NCI-H1417 treated with DMSO at 0.1 percent for 48 hours (cell line): ENCODE measurements around the gene OR2A2.
"Not testable (repeated sequence)": the region's sequence is repeated elsewhere in the genome, so short reads cannot be mapped to it uniquely, and the experiment has no call there.

Source experiments
- DNase-seq: peaks from one replicate; lab custom pipeline; 2025; lab: John Stamatoyannopoulos, UW

The OR2A2 gene, protein sequence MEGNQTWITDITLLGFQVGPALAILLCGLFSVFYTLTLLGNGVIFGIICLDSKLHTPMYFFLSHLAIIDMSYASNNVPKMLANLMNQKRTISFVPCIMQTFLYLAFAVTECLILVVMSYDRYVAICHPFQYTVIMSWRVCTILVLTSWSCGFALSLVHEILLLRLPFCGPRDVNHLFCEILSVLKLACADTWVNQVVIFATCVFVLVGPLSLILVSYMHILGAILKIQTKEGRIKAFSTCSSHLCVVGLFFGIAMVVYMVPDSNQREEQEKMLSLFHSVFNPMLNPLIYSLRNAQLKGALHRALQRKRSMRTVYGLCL

DNA sequence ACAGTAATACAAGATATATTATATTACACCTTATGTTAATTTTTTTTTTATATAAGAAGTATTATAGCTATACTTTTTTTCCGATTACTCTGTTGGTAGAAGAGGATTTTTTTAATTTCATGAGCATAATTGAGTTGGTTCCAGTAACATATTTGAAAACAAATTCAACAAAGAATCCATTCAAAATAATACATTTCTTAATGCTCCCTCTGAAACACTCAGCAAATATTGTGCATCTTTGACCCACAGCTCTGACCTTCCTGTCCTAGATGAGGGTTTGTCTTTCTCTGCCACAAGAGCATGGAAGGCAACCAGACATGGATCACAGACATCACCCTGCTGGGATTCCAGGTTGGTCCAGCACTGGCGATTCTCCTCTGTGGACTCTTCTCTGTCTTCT lies at the start of gene OR2A2:
Gene OR2A2, plus strand, starts transcription at position 301 of the 400 bp plus-strand sequence. Its CDS starts 0 bp downstream, at position 301.
- DNase-seq = no peak

DNA sequence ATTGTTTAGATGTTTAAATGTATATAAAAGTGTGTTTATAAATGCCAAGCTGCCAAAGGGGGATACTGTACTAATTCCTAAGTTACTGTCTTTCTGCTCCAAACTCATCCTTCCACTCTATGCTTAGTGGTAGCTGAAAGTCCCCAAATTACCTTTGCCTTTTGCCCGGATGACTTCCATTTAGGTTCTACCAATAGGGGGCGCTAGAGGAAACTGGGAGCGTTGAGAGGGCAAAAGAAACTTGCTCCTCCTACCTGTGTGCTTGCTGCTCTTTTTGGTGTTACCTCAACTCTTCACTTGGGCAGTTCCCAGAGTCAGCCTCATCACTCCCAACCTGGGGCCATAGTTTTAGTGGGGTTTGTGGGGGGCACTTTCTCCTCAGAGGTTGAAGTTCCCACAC lies 45.7 kb upstream of the OR2A2 start:
- DNase-seq = no peak

DNA sequence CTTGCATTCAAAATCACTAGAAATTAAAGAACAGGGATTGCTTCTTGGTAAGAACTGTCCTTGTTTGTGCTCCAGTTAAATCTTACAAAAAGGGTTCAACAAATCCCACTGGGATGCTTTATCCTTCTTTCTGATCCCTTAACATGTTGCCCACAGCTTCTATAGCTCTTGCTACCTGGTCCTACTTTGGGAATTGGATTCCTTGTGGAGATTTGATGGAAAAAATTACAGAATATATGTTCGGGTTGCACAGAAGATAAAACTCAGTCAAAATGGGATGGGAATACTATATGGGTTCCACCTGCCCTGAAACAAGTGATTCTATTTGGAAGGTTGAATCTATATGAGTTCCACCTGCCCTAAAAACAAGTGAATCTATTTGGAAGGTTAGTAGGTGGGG lies 39.9 kb upstream of the OR2A2 start, which contains the start of gene OR2A25:
Gene OR2A25, plus strand, starts transcription at position 301 of the 400 bp plus-strand sequence. CDS start 4,409 bp downstream, outside the sequence.
- no peak for DNase-seq

DNA sequence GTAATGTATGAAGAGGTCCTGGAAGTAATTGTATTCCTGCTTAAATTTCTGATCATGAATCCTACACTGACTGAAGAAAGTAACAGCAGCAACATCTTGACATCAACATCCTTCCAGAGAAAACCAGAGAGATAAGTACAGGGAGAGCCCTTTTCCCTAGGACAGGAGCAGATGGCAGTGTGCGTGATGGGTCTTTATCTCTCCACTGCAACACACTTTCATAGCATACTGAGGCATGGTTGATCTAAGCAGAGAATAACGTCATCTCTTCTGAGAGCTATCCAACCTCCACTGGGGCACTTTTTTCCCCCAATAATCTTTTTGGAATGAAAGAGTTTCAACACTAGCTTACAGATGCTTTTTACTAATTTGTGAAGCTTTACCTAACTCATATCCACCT lies 39.4 kb upstream of the OR2A2 start:
- no peak for DNase-seq

DNA sequence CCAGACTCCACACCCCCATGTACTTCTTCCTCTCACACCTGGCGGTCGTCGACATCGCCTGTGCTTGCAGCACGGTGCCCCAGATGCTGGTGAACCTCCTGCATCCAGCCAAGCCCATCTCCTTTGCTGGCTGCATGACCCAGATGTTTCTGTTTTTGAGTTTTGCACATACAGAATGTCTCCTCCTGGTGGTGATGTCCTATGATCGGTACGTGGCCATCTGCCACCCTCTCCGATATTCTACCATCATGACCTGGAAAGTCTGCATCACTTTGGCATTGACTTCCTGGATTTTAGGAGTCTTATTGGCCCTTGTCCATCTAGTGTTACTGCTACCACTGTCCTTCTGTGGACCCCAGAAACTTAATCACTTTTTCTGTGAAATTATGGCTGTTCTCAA lies 35.0 kb upstream of the OR2A2 start:
- DNase-seq = no peak

DNA sequence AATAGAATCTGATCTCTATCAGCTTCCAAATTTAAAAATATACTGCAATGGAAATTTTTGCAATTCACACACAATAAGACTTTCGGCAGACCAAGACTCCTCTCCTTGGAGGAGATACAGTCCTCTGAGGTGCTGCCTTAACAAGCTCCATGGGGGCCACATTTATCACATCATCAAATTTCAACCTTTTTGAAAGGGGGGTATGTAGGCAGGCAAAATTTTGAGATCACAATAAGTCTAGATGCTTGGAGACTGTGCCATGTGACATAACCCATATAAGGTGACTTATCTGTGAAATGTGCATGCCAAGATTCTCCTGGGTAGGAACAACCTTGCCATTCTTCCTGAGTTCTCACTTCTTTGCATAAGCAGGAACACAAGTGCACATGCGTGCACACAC lies 23.4 kb upstream of the OR2A2 start, which contains the start of gene OR2A12:
Gene OR2A12, plus strand, starts transcription at position 301 of the 400 bp plus-strand sequence. CDS start 8,830 bp downstream, outside the sequence.
- DNase-seq = no peak

DNA sequence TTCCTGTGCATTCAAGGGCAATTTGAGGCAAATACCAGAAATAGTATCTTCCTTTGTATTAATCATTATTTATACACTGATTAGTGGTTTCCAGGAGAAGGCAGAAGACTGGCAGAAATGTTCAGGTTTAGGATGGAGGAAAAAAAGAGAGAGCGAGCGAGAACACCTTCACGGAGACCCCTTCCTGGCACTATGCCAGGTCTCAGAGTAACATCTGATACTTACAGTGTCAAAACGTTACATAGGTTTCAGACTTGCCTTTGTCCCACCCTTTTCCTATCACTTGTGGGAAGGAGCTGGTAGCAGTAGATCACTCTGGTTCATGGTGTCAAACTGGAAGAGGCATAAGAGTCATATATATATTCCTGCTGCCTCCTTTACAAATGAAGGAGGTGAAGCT lies 22.7 kb upstream of the OR2A2 start:
- DNase-seq = no peak

DNA sequence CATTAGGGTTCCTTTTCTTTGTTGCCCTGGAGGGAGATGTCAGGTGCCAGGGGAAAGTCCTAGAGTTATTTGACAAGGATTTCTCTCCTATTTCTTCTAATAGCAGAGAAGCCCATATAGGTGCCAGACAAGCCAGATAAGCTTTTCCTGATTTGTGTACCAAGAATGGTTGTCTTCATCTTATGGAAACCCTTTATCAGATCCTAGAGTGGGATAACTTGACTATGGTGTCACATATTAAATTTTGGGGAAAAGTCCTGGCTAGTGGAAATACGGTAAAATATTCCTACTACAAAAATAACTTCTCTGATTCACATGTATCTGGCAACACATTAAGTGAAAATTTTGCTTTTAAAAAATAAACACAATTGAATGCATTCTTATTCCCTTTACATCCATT lies 22.2 kb upstream of the OR2A2 start:
- no peak for DNase-seq

DNA sequence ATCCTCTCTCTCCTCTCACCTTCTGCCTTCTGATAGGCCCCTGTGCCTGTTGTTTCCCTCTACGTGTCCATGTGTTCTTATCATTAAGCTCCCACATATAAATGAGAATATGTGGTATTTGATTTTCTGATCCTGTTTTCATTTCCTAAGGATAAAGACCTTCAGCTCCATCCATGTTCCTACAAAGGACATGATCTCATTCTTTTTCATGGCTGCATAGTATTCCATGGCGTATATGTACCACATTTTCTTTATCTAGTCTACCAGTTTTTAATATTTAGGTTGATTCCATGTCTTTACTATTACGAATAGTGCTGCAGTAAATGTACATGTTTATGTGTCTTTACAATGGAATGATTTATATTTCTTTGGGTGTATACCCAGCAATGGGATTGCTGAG lies 18.7 kb upstream of the OR2A2 start:
- DNase-seq = no peak

DNA sequence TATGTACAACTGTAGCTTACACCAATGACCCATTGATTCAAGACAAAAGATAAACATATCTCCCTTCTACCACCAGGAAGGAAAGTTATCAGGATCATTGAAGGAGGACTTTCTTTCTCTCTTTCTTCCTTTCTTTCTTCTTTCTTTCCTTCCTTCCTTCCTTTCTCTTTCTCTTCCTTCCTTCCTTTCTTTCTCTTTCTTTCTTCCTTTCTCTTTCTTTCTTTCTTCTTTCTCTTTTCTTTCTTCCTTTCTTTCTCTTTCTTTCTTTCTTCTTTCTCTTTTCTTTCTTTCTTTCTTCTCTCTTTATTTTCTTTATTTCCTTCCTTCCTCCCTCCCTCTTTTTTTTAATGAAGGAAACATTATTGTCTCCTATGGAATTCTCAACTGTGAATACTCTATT lies 10.6 kb upstream of the OR2A2 start:
- no peak for DNase-seq

DNA sequence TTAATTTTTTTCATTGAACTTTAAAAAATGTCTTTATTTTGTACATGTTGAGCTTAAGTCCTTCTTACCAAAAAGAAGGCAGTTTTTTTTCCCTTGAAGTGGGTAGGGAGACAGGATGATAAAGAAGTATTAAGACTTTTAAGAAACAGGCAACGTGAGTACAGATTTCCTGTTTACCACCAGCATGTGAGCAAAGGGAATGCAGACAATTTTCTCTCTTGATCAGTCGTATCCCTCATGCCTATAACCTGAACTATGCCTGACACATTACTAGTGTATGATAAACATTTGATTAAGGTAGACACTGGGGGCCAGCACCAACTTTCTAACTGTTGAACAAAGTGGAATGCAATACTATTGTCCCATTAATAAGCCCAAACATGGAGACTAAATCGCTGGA lies 8.8 kb upstream of the OR2A2 start:
- DNase-seq = no peak

DNA sequence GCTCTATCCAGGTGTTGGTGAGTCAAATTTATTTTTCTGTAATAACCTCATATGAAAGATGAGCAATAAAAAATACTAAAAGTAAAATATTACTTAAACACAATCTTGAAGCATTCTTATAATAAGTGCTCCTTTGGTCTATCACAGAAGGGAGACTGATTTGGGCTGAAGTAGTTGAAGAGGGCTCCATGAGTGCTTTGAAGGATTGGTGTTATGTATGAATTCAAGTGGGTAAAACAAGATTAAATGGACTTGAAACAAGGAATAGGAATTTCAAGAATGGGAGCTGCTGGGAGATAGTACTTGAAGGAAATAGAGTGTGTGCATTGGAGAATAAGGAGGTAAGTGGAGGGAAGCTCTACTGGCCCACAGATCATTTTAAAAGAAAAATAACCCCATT lies 7.3 kb upstream of the OR2A2 start:
- no peak for DNase-seq

DNA sequence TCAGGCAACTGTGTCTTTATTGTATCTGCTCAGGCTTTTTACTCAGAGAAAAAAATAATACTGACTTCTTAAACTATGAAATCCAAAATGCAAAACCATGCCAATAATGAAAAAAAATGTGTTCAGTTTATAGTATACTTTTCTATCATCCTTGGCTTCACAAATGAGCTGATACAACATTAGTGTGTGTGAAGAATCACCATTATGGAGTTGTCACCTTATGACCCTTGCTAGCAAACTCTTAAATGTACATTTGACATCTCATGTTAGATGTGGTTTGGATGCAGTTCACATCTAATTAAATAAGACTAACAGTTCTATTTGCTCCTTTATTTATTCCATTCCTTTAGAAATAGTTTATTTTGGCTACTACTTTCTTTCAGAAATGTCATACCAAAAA lies 4.2 kb upstream of the OR2A2 start:
- no peak for DNase-seq

DNA sequence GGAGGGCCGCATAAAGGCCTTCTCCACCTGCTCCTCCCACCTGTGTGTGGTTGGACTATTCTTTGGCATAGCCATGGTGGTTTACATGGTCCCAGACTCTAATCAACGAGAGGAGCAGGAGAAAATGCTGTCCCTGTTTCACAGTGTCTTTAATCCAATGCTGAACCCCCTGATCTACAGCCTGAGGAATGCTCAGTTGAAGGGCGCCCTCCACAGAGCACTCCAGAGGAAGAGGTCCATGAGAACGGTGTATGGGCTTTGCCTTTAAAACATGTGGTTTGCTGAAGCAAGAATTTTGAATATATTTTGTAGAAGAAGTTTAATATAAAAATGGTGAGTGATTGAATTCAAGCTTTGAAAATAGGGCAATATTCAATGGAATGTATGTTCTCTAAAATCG lies 889 bp downstream of the OR2A2 start:
- no peak for DNase-seq

DNA sequence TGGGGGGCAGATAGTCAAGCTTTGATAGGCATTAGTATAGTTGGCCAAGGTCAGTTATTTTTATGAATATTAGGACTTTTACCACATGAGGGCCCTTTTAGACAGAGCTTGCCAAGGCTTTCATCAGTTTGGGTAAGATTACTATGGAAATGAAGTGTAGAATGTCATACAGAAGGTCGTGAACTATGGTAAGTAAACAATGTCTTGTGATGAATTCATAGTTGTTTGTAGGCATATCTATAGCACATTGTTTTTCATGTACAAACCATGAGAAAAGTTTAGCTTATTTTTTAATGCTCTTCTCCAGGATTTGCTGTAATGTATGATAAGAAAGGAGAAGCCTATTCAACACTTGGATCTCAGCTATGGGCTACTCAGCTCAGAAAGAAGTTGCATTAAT lies 4.3 kb downstream of the OR2A2 start:
- no peak for DNase-seq

DNA sequence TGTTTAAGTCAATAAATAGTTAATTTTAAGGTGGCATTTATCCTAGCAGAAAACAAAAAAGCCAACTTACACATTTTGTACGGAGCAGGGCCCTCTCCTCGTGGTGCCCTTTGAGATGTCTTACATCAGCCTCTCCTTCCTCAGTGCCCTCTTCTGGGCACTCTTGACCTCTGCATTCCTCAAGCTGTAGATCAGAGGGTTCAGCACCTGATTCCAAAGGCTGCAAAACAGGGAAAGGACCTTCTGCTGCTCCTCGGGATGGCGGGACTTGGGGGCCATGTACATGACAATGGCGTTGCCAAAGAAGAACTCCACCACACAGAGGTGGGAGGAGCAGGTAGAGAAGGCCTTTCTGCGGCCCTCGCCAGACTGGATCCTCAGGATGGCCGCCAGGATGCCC lies 9.0 kb downstream of the OR2A2 start:
- DNase-seq = no peak

DNA sequence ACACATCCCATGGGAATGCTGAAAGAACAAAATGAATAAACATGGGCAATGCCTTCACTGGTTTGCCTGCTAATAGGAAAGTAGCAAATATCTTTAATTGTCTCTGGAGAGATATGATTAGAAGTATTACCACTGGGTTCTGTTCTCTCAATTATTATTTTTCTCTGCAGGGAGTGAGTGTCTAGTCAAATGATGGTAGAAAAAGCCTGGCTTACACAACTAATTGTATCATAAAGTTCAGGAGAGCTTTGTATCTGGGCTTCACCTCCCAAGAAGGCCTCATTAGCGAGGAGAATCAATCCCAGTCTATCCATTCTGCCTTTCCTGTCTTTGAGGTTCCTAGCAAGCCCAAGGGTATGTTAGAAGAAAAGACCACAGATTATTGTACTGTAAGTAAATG lies 13.5 kb downstream of the OR2A2 start, which contains the start of gene OR2A14:
Gene OR2A14, plus strand, starts transcription at position 301 of the 400 bp plus-strand sequence. CDS start 5,937 bp downstream, outside the sequence.
- no peak for DNase-seq

DNA sequence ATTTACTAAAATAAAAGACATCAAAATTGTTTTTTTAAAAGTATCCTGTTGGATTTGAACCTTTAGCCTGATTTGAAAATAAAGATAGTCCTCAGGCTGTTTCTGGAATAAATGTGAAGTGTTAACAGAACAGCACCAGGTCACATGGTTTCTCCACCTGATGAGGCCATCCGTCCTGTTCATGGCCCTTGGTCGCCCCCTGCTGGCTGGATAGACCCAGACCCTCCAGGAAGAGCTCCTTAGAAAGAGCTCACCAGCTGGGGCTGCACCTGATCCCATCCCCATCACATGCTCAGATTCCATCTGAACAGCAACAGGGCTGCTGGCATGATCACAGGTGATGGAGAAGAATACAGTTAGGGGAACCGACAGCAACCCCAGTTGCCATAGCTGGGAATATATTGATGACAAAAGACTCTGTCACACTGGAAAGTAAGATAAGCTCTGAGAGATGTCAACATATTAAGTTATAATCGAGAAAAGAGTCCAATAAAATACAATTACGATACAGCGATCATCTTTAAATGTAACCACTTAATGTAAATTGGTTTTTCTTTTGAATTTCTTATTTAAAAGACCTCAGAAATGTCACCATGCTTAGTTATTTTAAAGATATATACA lies 18.4 kb downstream of the OR2A2 start:
- peak; percentile 8 for DNase-seq

DNA sequence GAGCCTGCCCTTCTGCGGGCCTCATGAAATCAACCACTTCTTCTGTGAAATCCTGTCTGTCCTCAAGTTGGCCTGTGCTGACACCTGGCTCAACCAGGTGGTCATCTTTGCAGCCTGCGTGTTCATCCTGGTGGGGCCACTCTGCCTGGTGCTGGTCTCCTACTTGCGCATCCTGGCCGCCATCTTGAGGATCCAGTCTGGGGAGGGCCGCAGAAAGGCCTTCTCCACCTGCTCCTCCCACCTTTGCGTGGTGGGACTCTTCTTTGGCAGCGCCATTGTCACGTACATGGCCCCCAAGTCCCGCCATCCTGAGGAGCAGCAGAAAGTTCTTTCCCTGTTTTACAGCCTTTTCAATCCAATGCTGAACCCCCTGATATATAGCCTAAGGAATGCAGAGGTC lies 20.2 kb downstream of the OR2A2 start:
- DNase-seq = not testable (repeated sequence)

DNA sequence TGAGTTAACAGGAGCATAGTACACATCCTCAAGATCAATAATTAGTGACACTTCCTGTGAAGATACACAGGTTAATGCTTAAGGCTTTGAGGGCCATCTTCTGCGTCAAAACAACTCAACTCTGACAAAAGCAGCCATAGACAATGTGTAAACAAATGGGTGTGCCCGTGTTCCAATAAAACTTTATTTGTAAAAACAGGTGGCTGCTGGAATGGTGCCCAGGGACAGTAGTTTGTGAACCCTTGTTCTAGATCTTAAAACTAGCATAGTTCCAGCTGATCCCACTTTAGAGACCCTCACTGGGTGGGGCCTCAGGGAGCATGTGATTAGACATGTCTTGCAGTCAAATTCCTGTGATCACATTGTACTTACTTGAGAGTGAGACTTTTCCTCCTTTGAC lies 21.3 kb downstream of the OR2A2 start:
- no peak for DNase-seq

DNA sequence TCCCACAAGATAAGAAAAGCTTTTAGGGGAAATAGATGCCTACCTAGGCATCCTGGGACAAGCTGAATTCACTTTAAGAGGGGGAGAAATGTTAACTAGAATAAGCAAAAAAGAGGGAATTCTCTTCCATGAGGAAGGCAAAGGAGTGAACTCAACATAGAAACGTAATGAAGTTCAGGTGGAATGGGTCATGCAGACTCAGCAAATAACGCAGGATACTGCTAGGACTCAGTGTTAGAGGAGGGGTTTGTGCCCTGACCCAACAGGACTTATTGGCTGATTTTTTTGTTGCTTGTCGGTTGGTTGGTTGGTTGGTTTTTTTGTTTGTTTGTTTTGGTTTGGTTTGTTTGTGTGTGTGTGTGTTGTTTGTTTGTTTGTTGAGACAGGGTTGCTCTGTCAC lies 22.9 kb downstream of the OR2A2 start:
- DNase-seq = no peak

DNA sequence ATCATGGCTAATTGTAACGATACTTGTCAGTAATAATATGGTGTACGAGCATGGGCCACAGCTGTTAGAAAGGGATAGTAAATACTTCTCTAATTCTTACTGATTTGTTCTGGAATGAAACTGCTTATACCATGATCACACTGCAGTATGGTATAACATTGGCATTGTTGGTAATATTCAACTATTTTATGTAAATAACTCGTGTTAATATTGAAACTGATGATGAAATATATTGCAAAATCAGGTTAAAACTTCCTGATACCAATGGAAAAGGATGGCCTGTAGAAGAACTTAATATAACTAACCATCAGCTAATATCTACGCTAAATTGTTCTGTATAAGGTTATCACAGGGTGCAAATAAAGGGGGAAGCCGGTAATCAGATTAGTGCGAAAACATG lies 23.9 kb downstream of the OR2A2 start:
- DNase-seq = no peak

DNA sequence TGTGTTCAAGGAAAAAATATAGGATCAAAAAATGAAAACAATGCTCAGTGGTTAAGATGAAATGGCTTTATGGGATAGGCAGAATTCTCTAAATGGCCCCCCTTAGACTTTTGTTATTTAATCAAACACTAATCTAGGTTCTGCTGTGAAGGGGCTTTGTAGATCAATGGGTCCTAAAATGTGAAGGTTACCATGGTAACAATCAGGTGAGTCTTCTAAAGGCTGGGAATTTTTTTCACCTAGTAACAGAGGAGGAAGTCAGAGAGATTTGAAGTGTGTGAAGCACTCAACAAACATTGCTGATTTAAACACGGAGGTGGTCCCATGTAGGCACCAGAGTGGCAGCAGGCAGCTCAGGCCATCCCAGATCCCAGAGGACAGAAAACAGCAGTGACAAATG lies 24.7 kb downstream of the OR2A2 start:
- DNase-seq = no peak

DNA sequence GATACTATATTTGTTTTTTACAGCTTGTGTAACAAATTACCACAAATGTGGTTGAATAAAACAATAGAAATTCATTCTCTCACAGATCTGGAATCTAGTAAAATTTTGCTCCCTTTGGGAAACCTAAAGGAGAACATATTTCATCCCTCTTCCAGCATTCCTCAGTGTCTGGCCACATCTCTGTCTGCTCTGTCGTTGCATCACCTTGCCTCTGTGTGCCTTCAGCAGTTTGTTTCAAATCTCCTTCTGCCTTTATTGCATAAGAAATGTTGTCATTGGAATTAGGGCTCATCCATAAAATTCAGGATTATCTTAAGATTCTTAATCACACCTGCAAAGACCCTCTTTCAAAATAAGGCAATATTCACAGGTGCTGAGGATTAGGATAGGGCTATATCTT lies 28.1 kb downstream of the OR2A2 start:
- DNase-seq = no peak
